Right cardiac atrium (tissue), 5 donors: ENCODE results near the gene PRADC1. TPM values are rescaled to one million over a fixed set of nuclear protein-coding genes. Genes with fewer than 3 reads are reported as not detected.
"Not testable (repeated sequence)": the region's sequence is repeated elsewhere in the genome, so short reads cannot be mapped to it uniquely, and the experiment has no call there.

Experiments used
- ATAC-seq, 2 donors: fragments of 200-7000 bp; cut with Tn5 transposase; one replicate each; pipeline versions ENCODE4 v1.8.0 to v1.9.1; 2020; ENCODE audit warnings: moderate library complexity in 2 of 2, mild to moderate bottlenecking in 1 of 2
- DNase-seq, 3 donors: peaks; one replicate each; pipeline ENCODE4 v3.0.0-alpha.2; 2020
- H3K27ac ChIP-seq: one replicate; pipeline ENCODE4 v1.5.1; 2013; ENCODE audit warnings: mild to moderate bottlenecking, low read length, control low read depth, moderate library complexity
- H3K27me3 ChIP-seq: one replicate; pipeline ENCODE4 v1.6.1; 2013; ENCODE audit not compliant: control insufficient read depth, insufficient read depth
- H3K4me1 ChIP-seq: one replicate; pipeline ENCODE4 v1.6.1; 2013; ENCODE audit warnings: low read length; ENCODE audit not compliant: control insufficient read depth, insufficient read depth
- H3K4me3 ChIP-seq: one replicate; pipeline ENCODE4 v1.5.1; 2013; ENCODE audit warnings: low read length, control low read depth
- H3K9me3 ChIP-seq: one replicate; pipeline ENCODE4 v1.6.1; 2013; ENCODE audit warnings: low read length; ENCODE audit not compliant: control insufficient read depth
- WGBS: extraction: QIAGEN DNeasy Blood & Tissue Kit; methylation state at CpG from one replicate; pipeline ENCODE4 v1.1.7; 2013; 5-methylcytosine and 5-hydroxymethylcytosine counted together
- intact Hi-C, 4 donors: fragments of 100-400 bp; cut with DNase I; formaldehyde crosslinking; loops; one replicate each; pipeline versions ENCODE4 v1.11.0 to v1.14.0; 2022 to 2023
- polyA plus RNA-seq: library from polyadenylated mRNA; stranded (reverse); fragments of 200-250 nt; gene quantifications from one replicate; pipeline ENCODE4 v1.2.3, GENCODE V29; 2013
- total RNA-seq, 4 donors: library from RNA; stranded (reverse); fragmentation: NEBNext Ultra II Directional; extraction: Animal tissue kit (Norgen Biotek cat#: 25700); gene quantifications; one replicate each; pipeline ENCODE4 v1.2.1, GENCODE V29; 2021
- donor health status: healthy with polysubstance abuse.
- donor health status: DM: no; HTN: yes; CAD: no.
- donor health status: DM: no; HTN: no; CAD: no.
- donor health status: DM: no; HTN: yes; CAD: no; lungs with severe emphysema.
- donor health status: DM: yes; HTN: yes; CAD: no.

PRADC1 gene
- total and polyA plus RNA-seq, 5 donors = 73.7 to 134 (median 85.7) TPM

GRCh38 chr2:73214120-73215035, 18.7 kb downstream of the PRADC1 start, which contains the start of gene SMYD5:
Gene SMYD5, plus strand, starts transcription at chr2:73214245. Its CDS starts 22 bp downstream, at chr2:73214267.
- H3K4me3 ChIP-seq = peak within 1 kb of the TSS; percentile 83
- H3K27me3 ChIP-seq = no peaks in the 10 kb centered on the region
- no peaks in the 10 kb centered on the region for H3K9me3 ChIP-seq
- H3K27ac ChIP-seq = peak within 1 kb of the TSS; percentile 50
- WGBS = under 1% methylated on average over 64 of the region's 64 CpGs
- H3K4me1 ChIP-seq = no peaks in the 10 kb centered on the region
- peak; percentile 90 to 95 (median 95) for DNase-seq
- ATAC-seq = peak; percentile 95 to 96
- intact Hi-C loops = no loop called here

DNA sequence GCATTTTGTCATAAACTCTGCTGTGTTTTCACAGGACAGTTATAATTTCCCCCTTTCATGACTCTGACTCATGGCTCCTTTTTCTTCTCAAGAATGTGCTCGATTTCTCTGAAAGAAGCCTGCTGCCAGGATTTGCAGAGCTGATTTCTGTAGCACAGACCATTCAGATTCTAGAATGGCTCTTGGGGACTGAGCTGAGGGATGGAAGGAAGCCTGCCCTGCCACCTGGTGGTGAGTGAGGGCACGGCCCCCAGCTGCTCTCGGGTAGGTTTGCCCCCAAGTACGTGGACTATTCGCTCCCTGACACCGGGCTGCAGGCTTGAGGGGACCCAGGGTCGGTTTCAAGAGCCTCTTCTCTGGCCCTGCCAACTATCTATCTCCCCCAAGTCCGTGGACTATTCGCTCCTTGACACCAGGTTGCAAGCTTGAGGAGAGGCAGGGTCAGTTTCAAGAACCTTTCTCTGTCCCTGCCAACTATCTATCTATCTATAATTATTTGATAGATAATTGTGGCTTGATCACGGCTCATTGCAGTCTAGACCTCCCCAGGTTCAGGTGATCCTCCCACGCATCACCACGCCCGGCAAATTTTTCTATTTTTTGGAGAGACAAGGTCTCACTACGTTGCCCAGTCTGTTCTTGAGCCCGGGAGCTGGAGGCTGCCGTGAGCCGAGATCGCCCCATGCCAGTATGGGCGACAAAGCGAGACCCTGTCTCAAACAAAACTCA, 20.4 kb downstream of the PRADC1 start:
- ATAC-seq (peak; percentile 77 to 78), DNase-seq (peak; percentile 68 to 88 (median 86))
- no peak overlapping the region for H3K4me3 ChIP-seq
- no peak overlapping the region for H3K27ac ChIP-seq
- no peaks in the 10 kb centered on the region for H3K27me3 ChIP-seq
- no peaks in the 10 kb centered on the region for H3K4me1 ChIP-seq
- intact Hi-C loops = no loop called here
- 55% methylated on average over 20 of the region's 20 CpGs for WGBS
- no peaks in the 10 kb centered on the region for H3K9me3 ChIP-seq

DNA sequence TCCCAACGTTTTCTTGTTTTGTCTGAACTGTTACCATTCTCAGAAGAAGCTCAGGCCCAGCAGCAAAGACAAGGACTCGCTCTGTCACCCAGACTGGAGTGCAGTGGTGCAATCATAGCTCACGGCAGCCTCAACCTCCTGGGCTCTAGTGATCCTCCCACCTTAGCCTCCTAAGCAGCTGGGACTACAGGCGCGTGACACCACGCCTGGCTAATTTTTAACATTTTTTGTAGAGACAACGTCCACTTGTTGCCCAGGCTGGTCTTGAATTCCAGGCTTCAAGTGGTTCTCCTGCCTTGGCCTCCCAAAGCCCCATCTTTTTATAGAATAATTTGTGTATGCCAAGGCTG, 21.0 kb downstream of the PRADC1 start:
- ATAC-seq = no peak
- H3K4me1 ChIP-seq = no peaks in the 10 kb centered on the region
- H3K27ac ChIP-seq = no peak overlapping the region
- intact Hi-C loops = no loop called here
- H3K9me3 ChIP-seq = no peaks in the 10 kb centered on the region
- DNase-seq = no peak
- no peak overlapping the region for H3K4me3 ChIP-seq
- H3K27me3 ChIP-seq = no peaks in the 10 kb centered on the region
- 62% methylated on average over 7 of the region's 7 CpGs for WGBS

DNA sequence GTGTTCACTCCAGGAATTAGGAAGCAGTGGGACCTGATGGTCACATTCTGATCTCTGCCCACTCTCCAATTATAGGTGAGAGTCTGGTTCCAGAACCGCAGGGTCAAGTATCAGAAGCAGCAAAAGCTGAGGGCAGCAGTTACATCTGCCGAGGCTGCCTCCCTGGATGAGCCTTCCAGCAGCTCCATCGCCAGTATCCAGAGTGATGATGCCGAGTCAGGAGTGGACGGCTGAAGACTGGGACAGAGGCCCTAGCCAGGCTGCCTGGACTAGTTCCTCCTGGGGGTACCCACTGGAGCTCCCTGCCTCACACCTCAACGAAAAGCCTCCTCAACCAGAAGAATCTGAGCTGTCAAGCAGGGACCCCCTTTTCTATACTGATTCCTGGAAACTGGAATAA, 22.3 kb downstream of the PRADC1 start:
- Histone ChIP-seq H3K27ac (no peak overlapping the region), H3K27me3 (no peaks in the 10 kb centered on the region), H3K4me1 (no peaks in the 10 kb centered on the region), H3K4me3 (no peak overlapping the region), H3K9me3 (no peaks in the 10 kb centered on the region)
- 84% methylated on average over 6 of the region's 6 CpGs for WGBS
- intact Hi-C loops = no loop called here
- DNase-seq (no peak), ATAC-seq (no peak)

- Histone ChIP-seq H3K4me1 (no peaks in the 10 kb centered on the region), H3K27me3 (no peaks in the 10 kb centered on the region), H3K27ac (no peak overlapping the region), H3K4me3 (no peak overlapping the region), H3K9me3 (no peaks in the 10 kb centered on the region)
- DNase-seq (no peak), ATAC-seq (no peak)
- WGBS = 81% methylated on average over 4 of the region's 4 CpGs
- intact Hi-C loops = no loop called here
Measured at GRCh38 chr2:73210019-73210418, 23.0 kb downstream of the PRADC1 start.

- H3K27ac ChIP-seq = no peak overlapping the region
- H3K27me3 ChIP-seq = no peaks in the 10 kb centered on the region
- DNase-seq = no peak
- no peak overlapping the region for H3K4me3 ChIP-seq
- H3K4me1 ChIP-seq = no peaks in the 10 kb centered on the region
- no peaks in the 10 kb centered on the region for H3K9me3 ChIP-seq
- ATAC-seq = no peak
- intact Hi-C loops = no loop called here
- WGBS = 67% methylated on average over 3 of the region's 3 CpGs
Measured at GRCh38 chr2:73208258-73208657, 24.8 kb downstream of the PRADC1 start.

DNA sequence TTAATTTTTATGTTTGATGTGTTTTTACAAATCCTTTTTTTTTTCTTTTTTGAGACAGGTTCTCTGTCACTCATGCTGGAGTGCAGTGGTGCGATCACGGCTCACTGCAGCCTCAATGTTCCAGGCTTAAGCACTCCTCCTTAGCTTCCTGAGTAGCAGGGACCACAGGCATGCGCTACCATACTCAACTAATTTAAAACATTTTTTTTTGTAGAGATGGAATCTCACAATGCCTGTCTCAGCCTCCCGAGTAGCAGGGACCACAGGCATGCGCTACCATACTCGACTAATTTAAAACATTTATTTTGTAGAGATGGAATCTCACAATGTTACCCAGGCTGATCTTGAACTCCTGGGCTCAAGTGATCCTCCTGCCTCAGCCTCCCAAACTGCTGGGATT, 27.4 kb downstream of the PRADC1 start:
- DNase-seq (no peak), ATAC-seq (no peak)
- intact Hi-C loops = no loop called here
- H3K27ac ChIP-seq = no peak overlapping the region
- WGBS = 86% methylated on average over 6 of the region's 6 CpGs
- H3K9me3 ChIP-seq = no peaks in the 10 kb centered on the region
- no peak overlapping the region for H3K4me3 ChIP-seq
- no peaks in the 10 kb centered on the region for H3K27me3 ChIP-seq
- no peaks in the 10 kb centered on the region for H3K4me1 ChIP-seq

- intact Hi-C loops = no loop called here
- DNase-seq = no peak
- H3K27ac ChIP-seq = no peak overlapping the region
- H3K27me3 ChIP-seq = no peaks in the 10 kb centered on the region
- peak in 1 of 2 donors; percentile 48 for ATAC-seq
- no peaks in the 10 kb centered on the region for H3K9me3 ChIP-seq
- 3% methylated on average over 44 of the region's 44 CpGs for WGBS
- H3K4me3 ChIP-seq = peak overlapping the region; percentile 43
- no peaks in the 10 kb centered on the region for H3K4me1 ChIP-seq
Measured at GRCh38 chr2:73203055-73203681, 29.9 kb downstream of the PRADC1 start.

DNA sequence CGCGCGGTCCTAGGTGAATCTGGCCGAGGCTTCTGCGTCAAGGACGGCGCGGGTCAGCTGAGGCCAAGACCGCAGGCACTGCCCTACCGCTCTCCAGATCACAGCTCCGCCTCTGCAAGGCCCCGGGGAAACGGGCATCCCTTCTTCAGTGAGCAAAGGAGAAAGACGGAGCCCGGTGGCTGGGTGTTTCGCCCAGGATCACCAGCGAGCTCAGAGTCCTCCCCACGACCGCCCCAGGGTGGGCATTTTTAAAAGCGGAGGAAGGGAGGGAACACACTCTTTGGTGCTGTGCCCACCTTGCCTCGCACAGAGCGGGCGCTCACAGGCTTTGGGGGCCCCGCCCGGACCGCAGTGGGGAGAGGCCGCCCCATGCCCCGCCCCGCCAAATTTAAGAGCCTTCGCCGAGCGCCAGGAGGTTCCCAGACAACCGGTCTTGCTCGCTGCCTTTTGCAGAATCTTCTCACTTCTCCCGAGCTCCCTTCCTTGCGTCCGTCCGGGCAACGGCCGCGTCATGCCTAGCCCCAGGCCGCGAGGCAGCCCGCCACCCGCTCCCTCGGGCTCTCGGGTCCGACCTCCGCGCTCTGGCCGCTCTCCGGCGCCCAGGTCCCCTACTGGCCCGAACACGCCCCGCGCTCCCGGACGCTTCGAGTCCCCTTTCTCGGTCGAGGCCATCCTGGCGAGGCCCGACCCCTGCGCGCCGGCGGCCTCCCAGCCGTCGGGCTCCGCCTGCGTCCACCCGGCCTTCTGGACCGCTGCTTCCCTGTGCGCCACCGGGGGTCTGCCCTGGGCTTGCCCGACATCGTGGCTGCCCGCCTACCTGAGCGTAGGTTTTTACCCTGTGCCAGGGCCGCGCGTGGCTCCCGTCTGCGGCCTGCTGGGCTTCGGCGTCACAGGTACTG, 30.6 kb downstream of the PRADC1 start, which contains the start of gene NOTO:
TSS of gene NOTO (plus strand) at position 419 of the 899 bp plus-strand sequence. CDS start at position 512, 93 bp downstream.
- Histone ChIP-seq H3K27me3 (no peaks in the 10 kb centered on the region), H3K4me1 (no peaks in the 10 kb centered on the region), H3K9me3 (no peaks in the 10 kb centered on the region), H3K4me3 (peak within 1 kb of the TSS; percentile 43), H3K27ac (no peak within 1 kb of the TSS)
- WGBS = 2% methylated on average over 87 of the region's 87 CpGs
- intact Hi-C loops = no loop called here
- ATAC-seq = peak; percentile 49 to 61
- peak in 2 of 3 donors; percentile 52 to 58 for DNase-seq

DNA sequence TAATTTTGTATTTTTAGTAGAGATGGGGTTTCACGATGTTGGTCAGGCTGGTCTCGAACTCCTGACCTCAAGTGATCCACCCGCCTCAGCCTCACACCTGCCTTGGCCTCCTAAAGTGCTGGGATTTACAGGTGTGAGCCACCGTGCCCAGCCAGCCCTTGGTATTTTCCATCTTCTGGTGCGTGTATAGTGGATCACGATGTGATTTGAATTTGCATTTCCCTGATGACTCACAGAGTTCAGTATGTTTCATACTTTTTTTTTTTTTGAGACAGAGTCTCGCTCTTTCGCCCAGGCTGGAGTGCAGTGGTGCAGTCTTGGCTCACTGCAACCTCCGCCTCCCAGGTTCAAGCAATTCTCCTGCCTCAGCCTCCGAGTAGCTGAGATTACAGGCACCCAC, 32.8 kb downstream of the PRADC1 start:
- H3K4me3 ChIP-seq, H3K9me3 ChIP-seq, DNase-seq, intact Hi-C loops, H3K4me1 ChIP-seq, ATAC-seq, H3K27ac ChIP-seq, H3K27me3 ChIP-seq: not testable (repeated sequence)
- 93% methylated on average over 10 of the region's 10 CpGs for WGBS
